Stimulated activated naive CD8-positive, alpha-beta T cell treated with anti-CD3 and anti-CD28 coated beads, Interleukin-15, amount 100 ng/mL, for 72 hours (primary cell): Measurements from ENCODE around the gene ALOX15.
"Not testable (repeated sequence)": the region's sequence is repeated elsewhere in the genome, so short reads cannot be mapped to it uniquely, and the experiment has no call there.

Experiments used
- ATAC-seq: fragments of 150-1000 bp; cut with Tn5 transposase; 2 replicates; pipeline ENCODE4 v1.10.0; 2021; ENCODE audit warnings: mild to moderate bottlenecking, moderate library complexity
- DNase-seq, 2 donors: peaks; one replicate each; pipeline ENCODE4 v3.0.0; 2021 to 2022
- H3K27ac Mint-ChIP-seq, 2 donors: one replicate each; pipeline ENCODE4 v1.8.0; 2022; ENCODE audit warnings: mild to moderate bottlenecking in 2 of 2, mixed read lengths in 2 of 2, moderate library complexity in 2 of 2
- H3K27me3 Mint-ChIP-seq: one replicate; pipeline ENCODE4 v1.8.0; 2022; ENCODE audit warnings: mixed read lengths
- H3K4me1 Mint-ChIP-seq: one replicate; pipeline ENCODE4 v1.8.0; 2022; ENCODE audit warnings: mild to moderate bottlenecking, mixed read lengths
- H3K4me3 Mint-ChIP-seq, 2 donors: one replicate each; pipeline ENCODE4 v1.8.0; 2022; ENCODE audit warnings: mild to moderate bottlenecking in 2 of 2, mixed read lengths in 2 of 2, moderate library complexity in 1 of 2
- H3K9me3 Mint-ChIP-seq, 2 donors: one replicate each; pipeline ENCODE4 v1.8.0; 2022; ENCODE audit warnings: mixed read lengths in 2 of 2

ALOX15 gene

GRCh38 chr17:4641297-4642195 is at the start of gene ALOX15:
TSS of gene ALOX15 (minus strand) at chr17:4641678. CDS start at chr17:4641651, 27 bp downstream.
- ATAC-seq (no peak), DNase-seq (no peak)
- Mint-ChIP-seq H3K9me3 (no peaks in the 10 kb centered on the region), H3K4me3 (peak within 1 kb of the TSS; percentile 7 to 48), H3K27ac (no peak within 1 kb of the TSS), H3K4me1 (peaks cover 26% of the 10 kb centered on the region), H3K27me3 (peaks cover 96% of the 10 kb centered on the region)

- DNase-seq = no peak
- no peak for ATAC-seq
- Mint-ChIP-seq H3K4me3 (no peak overlapping the region), H3K27me3 (no peaks in the 10 kb centered on the region), H3K9me3 (no peaks in the 10 kb centered on the region), H3K4me1 (peaks cover 55% of the 10 kb centered on the region), H3K27ac (no peak overlapping the region)
Observed at GRCh38 chr17:4690745-4691144, 49.3 kb upstream of the ALOX15 start.

- not testable (repeated sequence) for ATAC-seq, H3K4me3 Mint-ChIP-seq, H3K27me3 Mint-ChIP-seq, H3K9me3 Mint-ChIP-seq, DNase-seq, H3K27ac Mint-ChIP-seq
- H3K4me1 Mint-ChIP-seq = peaks cover 54% of the 10 kb centered on the region
Observed at GRCh38 chr17:4689872-4690271, 48.4 kb upstream of the ALOX15 start.

GRCh38 chr17:4683739-4684138 is 42.3 kb upstream of the ALOX15 start:
- DNase-seq, H3K4me3 Mint-ChIP-seq, H3K27ac Mint-ChIP-seq, H3K9me3 Mint-ChIP-seq, ATAC-seq, H3K27me3 Mint-ChIP-seq: not testable (repeated sequence)
- H3K4me1 Mint-ChIP-seq = peaks cover 30% of the 10 kb centered on the region

GRCh38 chr17:4679658-4680057 is 38.2 kb upstream of the ALOX15 start:
- Mint-ChIP-seq H3K4me1 (peaks cover 26% of the 10 kb centered on the region), H3K27me3 (no peaks in the 10 kb centered on the region), H3K9me3 (no peaks in the 10 kb centered on the region), H3K4me3 (no peak overlapping the region), H3K27ac (peak overlapping the region; percentile 78 to 85)
- no peak for DNase-seq
- no peak for ATAC-seq

GRCh38 chr17:4678448-4679026 is 37.1 kb upstream of the ALOX15 start:
- Mint-ChIP-seq H3K9me3 (no peaks in the 10 kb centered on the region), H3K27me3 (no peaks in the 10 kb centered on the region), H3K4me3 (no peak overlapping the region), H3K4me1 (peaks cover 26% of the 10 kb centered on the region), H3K27ac (no peak overlapping the region)
- ATAC-seq (peak; percentile 73), DNase-seq (peak in 1 of 2 donors; percentile 29)

GRCh38 chr17:4676791-4677190 is 35.3 kb upstream of the ALOX15 start:
- Mint-ChIP-seq H3K27me3 (no peaks in the 10 kb centered on the region), H3K4me1 (peaks cover 26% of the 10 kb centered on the region), H3K27ac (peak overlapping the region in 1 of 2 donors; percentile 85), H3K4me3 (no peak overlapping the region), H3K9me3 (no peaks in the 10 kb centered on the region)
- no peak for ATAC-seq
- DNase-seq = no peak

GRCh38 chr17:4675791-4676190 is 34.3 kb upstream of the ALOX15 start:
- H3K4me1 Mint-ChIP-seq = peaks cover 26% of the 10 kb centered on the region
- no peak for DNase-seq

GRCh38 chr17:4674685-4674998 is 33.2 kb upstream of the ALOX15 start:
- H3K27me3 Mint-ChIP-seq = no peaks in the 10 kb centered on the region
- H3K27ac Mint-ChIP-seq = no peak overlapping the region
- ATAC-seq (no peak), DNase-seq (no peak)
- no peak overlapping the region for H3K4me3 Mint-ChIP-seq
- H3K4me1 Mint-ChIP-seq = peaks cover 15% of the 10 kb centered on the region
- H3K9me3 Mint-ChIP-seq = no peaks in the 10 kb centered on the region

More at GRCh38 chr17:4675791-4676190, 34.3 kb upstream of the ALOX15 start:
- Mint-ChIP-seq H3K27ac (peak overlapping the region; percentile 1 to 34), H3K4me3 (no peak overlapping the region), H3K27me3 (no peaks in the 10 kb centered on the region), H3K9me3 (no peaks in the 10 kb centered on the region)
- ATAC-seq = no peak

GRCh38 chr17:4673986-4674684 is 32.7 kb upstream of the ALOX15 start:
- Mint-ChIP-seq H3K9me3 (no peaks in the 10 kb centered on the region), H3K27me3 (no peaks in the 10 kb centered on the region), H3K27ac (no peak overlapping the region), H3K4me3 (no peak overlapping the region), H3K4me1 (peaks cover 10% of the 10 kb centered on the region)
- DNase-seq (no peak), ATAC-seq (no peak)

- no peaks in the 10 kb centered on the region for H3K9me3 Mint-ChIP-seq
- peaks cover 2% of the 10 kb centered on the region for H3K4me1 Mint-ChIP-seq
- ATAC-seq (no peak), DNase-seq (no peak)
- no peaks in the 10 kb centered on the region for H3K27me3 Mint-ChIP-seq
- H3K27ac Mint-ChIP-seq = peak overlapping the region in 1 of 2 donors; percentile 87
- H3K4me3 Mint-ChIP-seq = peak overlapping the region in 1 of 2 donors; percentile 22
Observed at GRCh38 chr17:4673169-4673568, 31.7 kb upstream of the ALOX15 start.

GRCh38 chr17:4672751-4673150 is 31.3 kb upstream of the ALOX15 start:
- Mint-ChIP-seq H3K27me3 (no peaks in the 10 kb centered on the region), H3K9me3 (no peaks in the 10 kb centered on the region), H3K4me3 (no peak overlapping the region), H3K4me1 (no peaks in the 10 kb centered on the region), H3K27ac (peak overlapping the region in 1 of 2 donors; percentile 50)
- DNase-seq (no peak), ATAC-seq (no peak)

- Mint-ChIP-seq H3K27me3 (no peaks in the 10 kb centered on the region), H3K9me3 (no peaks in the 10 kb centered on the region), H3K4me3 (no peak overlapping the region), H3K27ac (peak overlapping the region in 1 of 2 donors; percentile 50), H3K4me1 (no peaks in the 10 kb centered on the region)
- DNase-seq = no peak
- ATAC-seq = no peak
Observed at GRCh38 chr17:4672055-4672630, 30.7 kb upstream of the ALOX15 start.

GRCh38 chr17:4667166-4667565 is 25.7 kb upstream of the ALOX15 start:
- Mint-ChIP-seq H3K27ac (no peak overlapping the region), H3K4me1 (no peaks in the 10 kb centered on the region), H3K27me3 (no peaks in the 10 kb centered on the region), H3K9me3 (no peaks in the 10 kb centered on the region), H3K4me3 (no peak overlapping the region)
- ATAC-seq (no peak), DNase-seq (no peak)

GRCh38 chr17:4666296-4666695 is 24.8 kb upstream of the ALOX15 start:
- Mint-ChIP-seq H3K4me1 (no peaks in the 10 kb centered on the region), H3K4me3 (no peak overlapping the region), H3K27me3 (no peaks in the 10 kb centered on the region)

GRCh38 chr17:4665027-4665426 is 23.5 kb upstream of the ALOX15 start:
- Mint-ChIP-seq H3K4me1 (no peaks in the 10 kb centered on the region), H3K27ac (no peak overlapping the region), H3K27me3 (no peaks in the 10 kb centered on the region), H3K9me3 (no peaks in the 10 kb centered on the region), H3K4me3 (no peak overlapping the region)
- ATAC-seq (no peak), DNase-seq (no peak)

More at GRCh38 chr17:4666296-4666695, 24.8 kb upstream of the ALOX15 start:
- no peaks in the 10 kb centered on the region for H3K9me3 Mint-ChIP-seq
- DNase-seq = no peak
- no peak overlapping the region for H3K27ac Mint-ChIP-seq
- no peak for ATAC-seq
